Thoracic aorta (tissue), 2 donors: ENCODE data around the gene SS18L1. TPM values are rescaled to one million over a fixed set of nuclear protein-coding genes. Genes with fewer than 3 reads are reported as not detected.

Experiments used
- ATAC-seq: fragments of 150-250 bp; one replicate; pipeline ENCODE4 v1.8.0; 2017; ENCODE audit warnings: low read depth; ENCODE audit not compliant: insufficient number of reproducible peaks, low FRiP score
- DNase-seq: peaks from one replicate; pipeline ENCODE4 v3.0.0-alpha.2; 2020; ENCODE audit warnings: low spot score
- H3K27ac ChIP-seq, 2 donors: fragments of 200-600 bp; sonication (generic); 1 replicate in 1 of 2; 2 replicates in 1 of 2; pipeline ENCODE4 v1.5.1; 2016; ENCODE audit warnings: mild to moderate bottlenecking in 2 of 2, moderate library complexity in 2 of 2
- H3K27me3 ChIP-seq: fragments of 200-600 bp; sonication (generic); replicated peaks from 2 replicates; pipeline ENCODE4 v1.6.0; 2016; ENCODE audit warnings: mild to moderate bottlenecking; ENCODE audit not compliant: insufficient read depth
- H3K36me3 ChIP-seq: fragments of 200-600 bp; sonication (generic); one replicate; pipeline ENCODE4 v1.5.1; 2016
- H3K4me1 ChIP-seq, 2 donors: fragments of 200-600 bp; sonication (generic); 1 replicate in 1 of 2; 2 replicates in 1 of 2; pipeline versions ENCODE4 v1.5.1 to v1.6.0; 2016; ENCODE audit warnings: low read depth in 2 of 2, mild to moderate bottlenecking in 1 of 2; ENCODE audit not compliant: control insufficient read depth in 1 of 2
- H3K4me3 ChIP-seq: fragments of 200-600 bp; sonication (generic); 2 replicates; pipeline ENCODE4 v1.5.1; 2016; ENCODE audit warnings: mild to moderate bottlenecking
- H3K9me3 ChIP-seq: fragments of 200-600 bp; sonication (generic); 2 replicates; pipeline ENCODE4 v1.5.1; 2016
- CTCF ChIP-seq: fragments of 200-600 bp; sonication (generic); IDR thresholded peaks from one replicate; pipeline ENCODE4 v1.5.1; 2019; ENCODE audit warnings: antibody characterized with exemption
- total RNA-seq, 2 donors: library from RNA; depleted of rRNA; stranded (reverse); fragments of >200 nt; gene quantifications; one replicate each; pipeline versions ENCODE4 v1.1.0 to v1.2.3, GENCODE V29; 2016

Gene SS18L1
- total RNA-seq, 2 donors from 2014 or later = 10.7 to 21.7 TPM

- DNase-seq (no peak), ATAC-seq (no peak)
- H3K4me1 ChIP-seq = peaks cover 0 to 8% of the 10 kb centered on the region in 2 donors
- H3K27me3 ChIP-seq = no peaks in the 10 kb centered on the region
- no peaks in the 10 kb centered on the region for H3K9me3 ChIP-seq
- no peak overlapping the region for H3K4me3 ChIP-seq
- no peak overlapping the region for H3K27ac ChIP-seq
- peaks cover 15% of the 10 kb centered on the region for H3K36me3 ChIP-seq
- TF ChIP-seq CTCF = no peak
These were observed 15.0 kb downstream of the SS18L1 start for GRCh38 chr20:62158541-62158940.

GRCh38 chr20:62159052-62159451 is 15.5 kb downstream of the SS18L1 start:
- H3K27me3 ChIP-seq = no peaks in the 10 kb centered on the region
- DNase-seq = no peak
- H3K4me3 ChIP-seq = no peak overlapping the region
- no peak for TF ChIP-seq CTCF
- no peak for ATAC-seq
- H3K27ac ChIP-seq = no peak overlapping the region
- H3K4me1 ChIP-seq = peaks cover 0 to 8% of the 10 kb centered on the region in 2 donors
- peaks cover 20% of the 10 kb centered on the region for H3K36me3 ChIP-seq
- H3K9me3 ChIP-seq = no peaks in the 10 kb centered on the region

- DNase-seq (no peak), ATAC-seq (no peak)
- TF ChIP-seq CTCF = no peak
- Histone ChIP-seq H3K27ac (no peak overlapping the region), H3K9me3 (no peaks in the 10 kb centered on the region), H3K27me3 (no peaks in the 10 kb centered on the region), H3K36me3 (peaks cover 28% of the 10 kb centered on the region), H3K4me3 (no peak overlapping the region), H3K4me1 (peaks cover 0 to 8% of the 10 kb centered on the region in 2 donors)
These were observed 16.3 kb downstream of the SS18L1 start for GRCh38 chr20:62159839-62160238.

- Histone ChIP-seq H3K27ac (no peak overlapping the region), H3K9me3 (no peaks in the 10 kb centered on the region), H3K27me3 (no peaks in the 10 kb centered on the region), H3K36me3 (peaks cover 32% of the 10 kb centered on the region), H3K4me3 (no peak overlapping the region), H3K4me1 (peaks cover 0 to 8% of the 10 kb centered on the region in 2 donors)
- TF ChIP-seq CTCF = no peak
- DNase-seq = no peak
- ATAC-seq = no peak
These were observed 16.7 kb downstream of the SS18L1 start for GRCh38 chr20:62160253-62160652.

GRCh38 chr20:62160876-62161275 is 17.3 kb downstream of the SS18L1 start:
- Histone ChIP-seq H3K4me1 (peaks cover 0 to 8% of the 10 kb centered on the region in 2 donors), H3K27ac (no peak overlapping the region), H3K36me3 (peaks cover 38% of the 10 kb centered on the region), H3K4me3 (no peak overlapping the region), H3K27me3 (no peaks in the 10 kb centered on the region), H3K9me3 (no peaks in the 10 kb centered on the region)
- no peak for DNase-seq
- ATAC-seq = no peak
- no peak for TF ChIP-seq CTCF
